ENCODE data around the gene ATF6B.

DNA sequence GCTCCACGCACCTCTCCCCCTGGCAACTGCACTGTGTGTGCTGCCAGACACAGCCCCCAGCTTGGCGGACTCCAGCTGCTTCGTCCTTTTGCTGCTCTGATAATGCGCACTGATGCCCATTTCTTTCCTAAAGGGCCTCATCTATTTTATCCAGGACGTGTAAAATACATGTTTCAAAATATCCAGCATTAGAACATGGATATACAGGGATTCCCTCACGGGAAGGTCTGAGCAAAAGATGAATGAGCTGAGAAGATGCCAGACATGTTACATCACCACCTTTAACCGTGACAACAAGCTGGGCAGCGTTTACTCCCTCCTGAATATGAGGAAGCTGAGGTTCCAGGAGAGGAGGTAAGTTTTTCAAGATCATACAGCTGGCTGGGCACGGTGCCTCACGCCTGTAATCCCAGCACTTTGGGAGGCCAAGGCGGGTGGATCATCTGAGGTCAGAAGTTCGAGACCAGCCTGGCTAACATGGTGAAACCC, 51.7 kb downstream of the ATF6B start:
- TF ChIP-seq, protein P1, sequence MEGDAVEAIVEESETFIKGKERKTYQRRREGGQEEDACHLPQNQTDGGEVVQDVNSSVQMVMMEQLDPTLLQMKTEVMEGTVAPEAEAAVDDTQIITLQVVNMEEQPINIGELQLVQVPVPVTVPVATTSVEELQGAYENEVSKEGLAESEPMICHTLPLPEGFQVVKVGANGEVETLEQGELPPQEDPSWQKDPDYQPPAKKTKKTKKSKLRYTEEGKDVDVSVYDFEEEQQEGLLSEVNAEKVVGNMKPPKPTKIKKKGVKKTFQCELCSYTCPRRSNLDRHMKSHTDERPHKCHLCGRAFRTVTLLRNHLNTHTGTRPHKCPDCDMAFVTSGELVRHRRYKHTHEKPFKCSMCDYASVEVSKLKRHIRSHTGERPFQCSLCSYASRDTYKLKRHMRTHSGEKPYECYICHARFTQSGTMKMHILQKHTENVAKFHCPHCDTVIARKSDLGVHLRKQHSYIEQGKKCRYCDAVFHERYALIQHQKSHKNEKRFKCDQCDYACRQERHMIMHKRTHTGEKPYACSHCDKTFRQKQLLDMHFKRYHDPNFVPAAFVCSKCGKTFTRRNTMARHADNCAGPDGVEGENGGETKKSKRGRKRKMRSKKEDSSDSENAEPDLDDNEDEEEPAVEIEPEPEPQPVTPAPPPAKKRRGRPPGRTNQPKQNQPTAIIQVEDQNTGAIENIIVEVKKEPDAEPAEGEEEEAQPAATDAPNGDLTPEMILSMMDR (IDR thresholded peaks at IDR 0.05): no peak
- TF ChIP-seq EP300 (IDR thresholded peaks at IDR 0.05) (no peak), POLR2A (IDR thresholded peaks at IDR 0.05) (no peak)
